Glomerular endothelial cell (primary cell): ENCODE results near the gene TLK1. TPM values are rescaled to one million over a fixed set of nuclear protein-coding genes. Genes with fewer than 3 reads are reported as not detected.

Source experiments
- DNase-seq: peaks from one replicate; pipeline ENCODE4 v3.0.0-alpha.2; 2011; ENCODE audit warnings: low read depth, low spot score; ENCODE audit errors: extremely low read depth
- total RNA-seq: library from RNA; depleted of rRNA; stranded (reverse); fragments of >200 nt; gene quantifications from 2 replicates; pipeline ENCODE4 v1.2.3, GENCODE V29; 2015

Gene TLK1
- total RNA-seq, 1 donor from 2014 or later: 30.8 TPM

GRCh38 chr2:170969872-170970496 lies 190.7 kb downstream of the TLK1 start:
- no peak for DNase-seq

DNA sequence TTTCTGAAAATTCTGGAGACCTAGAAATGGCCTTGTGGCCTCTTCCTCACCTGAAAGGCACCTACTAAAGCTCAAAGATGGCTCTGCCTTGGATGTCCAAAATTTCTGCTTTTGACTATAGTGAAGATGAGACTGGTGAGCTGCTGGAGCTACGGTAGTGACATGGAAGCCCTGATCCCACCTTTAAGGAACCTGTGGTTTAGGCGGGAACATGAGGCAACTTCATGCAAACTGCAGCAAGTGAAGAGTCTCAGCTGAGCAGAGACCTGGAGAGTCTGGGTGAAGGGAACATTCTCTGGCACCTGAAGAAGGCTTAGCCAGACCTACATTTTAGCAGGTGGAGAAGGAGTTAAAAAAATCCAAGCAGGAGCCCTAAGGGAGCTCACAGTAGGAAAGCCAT lies 191.7 kb downstream of the TLK1 start:
- DNase-seq: no peak

DNA sequence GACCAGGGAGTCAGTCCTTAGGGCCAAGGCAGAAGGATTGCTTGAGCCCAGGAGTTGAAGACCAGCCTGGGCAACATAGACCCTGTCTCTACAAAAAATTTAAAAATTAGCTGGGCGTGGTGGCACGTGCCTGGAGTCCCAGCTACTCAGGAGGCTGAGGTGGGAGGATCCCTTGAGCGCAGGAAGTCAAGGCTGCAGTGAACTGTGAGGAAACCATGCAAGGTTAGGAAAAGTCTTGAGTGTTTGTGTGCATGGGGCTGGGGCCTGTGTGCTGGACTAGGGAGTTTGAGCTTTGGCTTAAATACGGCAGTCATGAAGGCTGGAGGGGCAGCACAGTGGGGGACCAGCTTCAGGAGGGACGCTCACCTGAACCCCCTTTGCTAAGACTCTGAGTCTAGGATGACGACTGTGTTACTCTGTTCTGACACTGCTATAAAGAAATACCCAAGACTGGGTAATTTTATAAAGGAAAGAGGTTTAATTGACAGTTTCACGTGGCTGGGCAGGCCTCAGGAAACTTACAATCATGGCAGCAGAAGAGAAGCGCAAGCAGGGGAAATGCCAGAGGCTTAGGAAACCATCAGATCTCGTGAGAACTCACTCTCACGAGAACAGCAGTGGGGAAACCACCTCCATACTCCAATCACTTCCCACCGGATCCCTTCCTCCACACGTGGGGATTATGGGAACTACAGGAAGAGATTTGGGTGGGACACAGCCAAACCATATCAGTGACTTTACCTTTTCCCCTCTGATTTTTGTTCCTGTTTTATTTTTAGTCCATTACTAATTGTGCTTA lies 192.3 kb downstream of the TLK1 start:
- DNase-seq: no peak

DNA sequence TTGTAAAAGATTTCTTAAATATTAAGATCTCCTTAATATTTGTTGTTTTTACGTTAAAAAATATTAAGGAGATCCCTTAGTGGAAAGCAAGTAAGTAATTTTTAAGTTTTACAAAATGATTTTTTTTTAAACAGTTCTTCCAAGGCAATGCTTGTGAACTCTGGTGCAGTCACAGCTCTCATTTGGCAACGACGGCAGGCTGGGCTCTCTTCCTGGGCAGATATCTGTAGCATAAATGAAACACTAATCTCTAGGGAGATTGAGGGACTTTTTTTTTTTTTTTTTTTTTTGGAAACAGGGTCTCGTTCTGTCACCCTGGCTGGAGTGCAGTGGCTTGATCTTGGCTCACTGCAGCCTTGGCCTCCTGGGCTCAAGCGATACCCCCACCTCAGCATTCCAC lies 193.1 kb downstream of the TLK1 start:
- DNase-seq: no peak

DNA sequence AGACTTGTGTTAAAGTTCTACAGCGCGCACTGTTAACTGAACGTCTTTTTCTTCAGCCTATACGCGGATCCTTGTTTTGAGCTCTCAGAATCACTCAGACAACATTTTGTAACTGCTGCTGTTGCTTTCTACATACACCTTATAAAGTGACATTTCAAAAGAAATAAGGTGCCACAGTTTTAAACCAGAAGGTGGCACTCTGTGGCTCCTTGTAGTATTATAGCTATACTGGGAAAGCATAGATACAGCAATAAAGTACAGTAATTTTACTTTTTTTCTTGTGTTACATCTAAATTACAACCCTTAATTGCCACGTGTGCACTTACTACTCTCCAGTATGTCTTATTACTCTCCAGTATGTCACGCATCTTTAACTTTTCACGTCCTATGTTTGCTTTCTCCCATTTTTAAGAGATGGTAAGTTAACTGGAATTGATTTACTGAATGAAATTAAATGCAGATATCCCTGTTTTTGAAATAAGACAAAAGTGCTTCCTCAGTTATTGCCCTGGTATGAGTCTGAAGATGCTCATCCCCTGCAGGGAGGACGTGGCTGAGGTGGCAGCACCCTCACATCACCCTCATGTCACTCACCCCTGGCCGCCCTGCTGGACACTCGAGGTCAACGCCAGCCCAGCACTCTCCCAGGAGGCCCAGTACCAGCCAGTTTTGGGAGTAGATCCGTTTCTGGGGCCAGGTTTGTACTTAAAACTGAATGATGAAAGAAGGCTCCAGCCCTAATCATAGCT lies 193.9 kb downstream of the TLK1 start:
- DNase-seq: no peak

GRCh38 chr2:170965446-170966225 lies 195.1 kb downstream of the TLK1 start:
- DNase-seq: no peak

- DNase-seq: no peak
Observed at GRCh38 chr2:170963386-170963785, 197.3 kb downstream of the TLK1 start.

DNA sequence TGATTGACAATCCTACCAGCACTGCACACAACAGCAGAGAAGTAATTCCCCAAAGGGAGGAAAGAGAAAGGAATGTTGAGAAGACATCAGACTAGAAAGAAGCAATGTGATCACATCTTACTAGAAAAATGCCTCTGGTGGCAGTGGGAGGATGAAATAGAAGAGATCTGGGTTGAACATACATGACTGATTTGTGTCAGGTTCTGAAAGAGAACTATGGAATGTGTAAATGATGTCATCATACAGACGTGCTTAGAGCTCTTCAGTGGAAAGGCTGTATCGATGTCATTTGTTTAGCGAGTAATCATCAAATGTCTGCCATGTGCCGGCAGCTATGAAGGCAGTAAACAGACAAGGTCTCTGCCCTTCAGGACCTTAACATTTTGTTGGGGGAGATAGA lies 206.8 kb downstream of the TLK1 start:
- no peak for DNase-seq

DNA sequence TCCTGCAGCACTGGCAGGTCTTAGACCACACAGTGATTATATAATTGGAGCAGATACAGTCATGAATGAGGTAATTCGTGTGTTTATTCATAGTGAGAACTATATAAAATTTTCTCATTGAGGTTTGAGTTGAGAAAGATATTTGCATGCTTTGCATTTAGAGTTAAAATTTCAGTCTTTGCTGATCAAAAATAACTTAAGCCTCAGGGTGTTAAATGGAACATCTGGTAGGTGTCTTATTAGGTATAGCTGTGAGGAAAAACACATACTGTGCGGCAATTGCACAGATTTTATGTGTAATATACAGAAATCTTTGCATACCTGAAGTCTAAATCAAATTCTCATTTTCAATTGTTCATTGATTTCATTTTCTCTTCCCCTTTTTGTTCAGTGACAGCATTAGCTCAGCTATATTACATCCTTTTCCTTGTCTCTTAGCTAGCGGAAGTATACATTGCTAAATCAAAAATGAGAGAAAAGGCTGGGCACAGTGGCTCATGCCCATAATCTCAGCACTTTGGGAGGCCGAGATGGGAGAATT lies 210.4 kb downstream of the TLK1 start:
- DNase-seq: no peak

- DNase-seq: no peak
Observed at GRCh38 chr2:170949415-170949814, 211.3 kb downstream of the TLK1 start.

DNA sequence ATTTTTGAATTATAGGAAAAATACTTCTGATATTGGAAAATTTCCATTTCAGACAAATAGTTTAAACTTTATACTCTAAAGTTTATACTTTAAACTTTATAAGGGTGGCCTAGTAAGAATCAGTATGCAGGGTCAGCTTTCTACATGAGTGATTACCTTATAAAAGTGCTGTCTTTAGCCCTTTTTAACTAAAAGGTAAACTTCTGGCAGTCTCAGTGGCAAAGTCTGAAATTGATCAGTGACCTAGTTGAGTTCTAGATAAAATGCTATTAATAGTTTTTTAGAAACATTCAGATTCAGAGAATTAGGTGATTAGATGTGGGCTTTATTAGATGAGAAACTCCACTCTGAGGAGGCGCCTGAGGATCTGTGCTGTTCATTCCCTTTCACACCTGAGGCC lies 216.1 kb downstream of the TLK1 start:
- no peak for DNase-seq

- DNase-seq: no peak
Observed at GRCh38 chr2:170943596-170943995, 217.1 kb downstream of the TLK1 start.

DNA sequence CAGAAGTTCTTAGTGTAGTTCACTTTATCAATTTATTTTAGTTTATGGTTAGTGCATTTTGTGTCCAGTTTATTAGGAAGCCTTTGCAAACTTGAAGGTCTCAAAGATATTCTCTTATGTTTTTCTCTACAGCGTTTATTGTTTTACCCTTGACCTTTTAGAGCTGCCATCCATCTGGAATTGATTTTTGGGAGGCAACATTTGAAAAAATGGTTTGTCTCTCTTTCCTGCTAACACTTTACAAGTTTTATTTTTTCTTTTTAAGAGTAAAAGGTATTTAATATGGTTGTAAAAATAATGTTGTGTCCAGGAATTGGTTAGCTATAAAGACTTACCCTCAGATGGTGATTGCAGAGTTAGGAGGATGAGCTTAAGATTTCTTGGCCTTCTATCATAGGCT lies 217.7 kb downstream of the TLK1 start:
- no peak for DNase-seq

- DNase-seq: no peak
Observed at GRCh38 chr2:170942615-170943014, 218.1 kb downstream of the TLK1 start.

Other genes starting within 250 kb of the TLK1 start
- 64.4 and 75.4 TPM in 2 replicates for gene GORASP2, start 231.6 kb downstream of the TLK1 start, total RNA-seq